Suprapubic skin (tissue), 4 donors: ENCODE data around the gene SLC36A4.

Source experiments
- POLR2A ChIP-seq, 2 donors: fragments of 450-650 bp; IDR thresholded peaks; one replicate each; pipeline ENCODE4 v1.6.1; 2017; ENCODE audit warnings: antibody characterized with exemption in 2 of 2, mild to moderate bottlenecking in 2 of 2, moderate library complexity in 2 of 2
- POLR2AphosphoS5 ChIP-seq, 3 donors: sonication (generic); formaldehyde crosslinking; IDR thresholded peaks; one replicate each; pipeline ENCODE4 v1.6.1; 2017; ENCODE audit warnings: antibody characterized with exemption in 3 of 3
- TF ChIP-seq, protein P1 (sequence below), 2 donors: fragments of 200-600 bp in 1 of 2; fragments of 450-650 bp in 1 of 2; sonication (generic) in 1 of 2; IDR thresholded peaks; one replicate each; pipeline ENCODE4 v1.5.1; 2016 to 2019; ENCODE audit warnings: antibody characterized with exemption in 2 of 2, mild to moderate bottlenecking in 1 of 2, moderate library complexity in 1 of 2

DNA sequence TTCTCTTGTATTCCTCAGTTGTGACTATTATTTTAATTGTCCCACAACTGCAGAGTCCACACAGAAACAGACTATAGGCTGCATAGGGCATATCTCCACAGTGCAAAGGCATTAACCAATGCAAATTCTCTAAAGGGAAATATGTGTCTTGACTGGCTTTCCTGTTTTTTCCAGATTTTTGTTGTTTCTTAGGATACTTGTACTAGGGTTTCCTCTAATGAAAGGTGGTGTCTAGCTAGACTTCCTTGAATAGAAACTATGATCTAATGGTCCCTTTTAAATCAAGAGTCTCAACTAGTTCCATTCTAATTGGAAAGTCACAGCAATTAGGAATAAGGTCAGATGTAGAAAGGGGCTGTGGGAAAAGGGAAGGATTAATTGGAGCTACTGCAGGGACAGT is 37.6 kb downstream of the SLC36A4 start:
- TF ChIP-seq, protein P1, sequence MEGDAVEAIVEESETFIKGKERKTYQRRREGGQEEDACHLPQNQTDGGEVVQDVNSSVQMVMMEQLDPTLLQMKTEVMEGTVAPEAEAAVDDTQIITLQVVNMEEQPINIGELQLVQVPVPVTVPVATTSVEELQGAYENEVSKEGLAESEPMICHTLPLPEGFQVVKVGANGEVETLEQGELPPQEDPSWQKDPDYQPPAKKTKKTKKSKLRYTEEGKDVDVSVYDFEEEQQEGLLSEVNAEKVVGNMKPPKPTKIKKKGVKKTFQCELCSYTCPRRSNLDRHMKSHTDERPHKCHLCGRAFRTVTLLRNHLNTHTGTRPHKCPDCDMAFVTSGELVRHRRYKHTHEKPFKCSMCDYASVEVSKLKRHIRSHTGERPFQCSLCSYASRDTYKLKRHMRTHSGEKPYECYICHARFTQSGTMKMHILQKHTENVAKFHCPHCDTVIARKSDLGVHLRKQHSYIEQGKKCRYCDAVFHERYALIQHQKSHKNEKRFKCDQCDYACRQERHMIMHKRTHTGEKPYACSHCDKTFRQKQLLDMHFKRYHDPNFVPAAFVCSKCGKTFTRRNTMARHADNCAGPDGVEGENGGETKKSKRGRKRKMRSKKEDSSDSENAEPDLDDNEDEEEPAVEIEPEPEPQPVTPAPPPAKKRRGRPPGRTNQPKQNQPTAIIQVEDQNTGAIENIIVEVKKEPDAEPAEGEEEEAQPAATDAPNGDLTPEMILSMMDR (IDR thresholded peaks at IDR 0.05), result no peak
- TF ChIP-seq POLR2A (IDR thresholded peaks at IDR 0.05) (no peak), POLR2AphosphoS5 (IDR thresholded peaks at IDR 0.05) (no peak)
